Stimulated activated CD4-positive, alpha-beta T cell treated with anti-CD3 and anti-CD28 coated beads, TNF-alpha, amount 100 ng/mL, for 1 hour (primary cell): ENCODE results near the gene RAPGEF3.

Source experiments
- DNase-seq, 3 donors: peaks; one replicate each; pipeline ENCODE4 v3.0.0-alpha.2; 2020; ENCODE audit warnings: low read depth in 3 of 3, low spot score in 1 of 3

The RAPGEF3 gene

GRCh38 chr12:47791351-47791746, 32.7 kb upstream of the RAPGEF3 start:
- DNase-seq: no peak

- no peak for DNase-seq
These were observed 32.1 kb upstream of the RAPGEF3 start for GRCh38 chr12:47790676-47791350.

GRCh38 chr12:47789712-47790489, 31.2 kb upstream of the RAPGEF3 start:
- no peak for DNase-seq

- no peak for DNase-seq
These were observed 30.5 kb upstream of the RAPGEF3 start for GRCh38 chr12:47789141-47789540.

GRCh38 chr12:47787596-47788319, 29.1 kb upstream of the RAPGEF3 start:
- no peak for DNase-seq

GRCh38 chr12:47786662-47787280, 28.1 kb upstream of the RAPGEF3 start:
- DNase-seq: no peak

- DNase-seq: no peak
These were observed 27.4 kb upstream of the RAPGEF3 start for GRCh38 chr12:47785887-47786661.

- DNase-seq: no peak
These were observed 26.6 kb upstream of the RAPGEF3 start for GRCh38 chr12:47785036-47785886.

- DNase-seq: no peak
These were observed 25.4 kb upstream of the RAPGEF3 start for GRCh38 chr12:47783821-47784819.

GRCh38 chr12:47783024-47783755, 24.5 kb upstream of the RAPGEF3 start:
- no peak for DNase-seq

GRCh38 chr12:47782372-47782770, 23.7 kb upstream of the RAPGEF3 start:
- no peak for DNase-seq

GRCh38 chr12:47781479-47782371, 23.0 kb upstream of the RAPGEF3 start:
- no peak for DNase-seq

- DNase-seq: no peak
These were observed 21.3 kb upstream of the RAPGEF3 start for GRCh38 chr12:47779943-47780504.

GRCh38 chr12:47779301-47779942, 20.7 kb upstream of the RAPGEF3 start:
- peak; percentile 82 to 96 (median 86) for DNase-seq

GRCh38 chr12:47778881-47779280, 20.2 kb upstream of the RAPGEF3 start:
- no peak for DNase-seq
